SH-SY5Y (cell line): Measurements from ENCODE around the gene CGNL1.

ENCODE experiments used
- GATA2 ChIP-seq: IDR thresholded peaks from 2 replicates; pipeline ENCODE4 v1.6.1; 2011; ENCODE audit warnings: mild to moderate bottlenecking, low read depth, low read length
- GATA3 ChIP-seq: IDR thresholded peaks from 2 replicates; pipeline ENCODE4 v1.6.1; 2011; ENCODE audit warnings: low read depth, mild to moderate bottlenecking, low read length, moderate library complexity

- no peak for TF ChIP-seq GATA2
- no peak for TF ChIP-seq GATA3
Observed at GRCh38 chr15:57548835-57549234, 172.5 kb downstream of the CGNL1 start.
